Measurements from ENCODE around the gene NCR2.

- no peak for TF ChIP-seq ZNF274 (IDR thresholded peaks at IDR 0.05; ENCODE audit: low read depth, low read length)
- no peak for TF ChIP-seq SUZ12 (IDR thresholded peaks at IDR 0.05; ENCODE audit: extremely low read depth, insufficient read depth, insufficient read length)
- no peak for TF ChIP-seq YY1 (IDR thresholded peaks at IDR 0.05; ENCODE audit: insufficient read depth, insufficient read length)
These were observed 535 bp downstream of the NCR2 start for GRCh38 chr6:41335943-41336342.

Measured in NT2/D1 (cell line).